Measurements from ENCODE around the gene C16orf95.

DNA sequence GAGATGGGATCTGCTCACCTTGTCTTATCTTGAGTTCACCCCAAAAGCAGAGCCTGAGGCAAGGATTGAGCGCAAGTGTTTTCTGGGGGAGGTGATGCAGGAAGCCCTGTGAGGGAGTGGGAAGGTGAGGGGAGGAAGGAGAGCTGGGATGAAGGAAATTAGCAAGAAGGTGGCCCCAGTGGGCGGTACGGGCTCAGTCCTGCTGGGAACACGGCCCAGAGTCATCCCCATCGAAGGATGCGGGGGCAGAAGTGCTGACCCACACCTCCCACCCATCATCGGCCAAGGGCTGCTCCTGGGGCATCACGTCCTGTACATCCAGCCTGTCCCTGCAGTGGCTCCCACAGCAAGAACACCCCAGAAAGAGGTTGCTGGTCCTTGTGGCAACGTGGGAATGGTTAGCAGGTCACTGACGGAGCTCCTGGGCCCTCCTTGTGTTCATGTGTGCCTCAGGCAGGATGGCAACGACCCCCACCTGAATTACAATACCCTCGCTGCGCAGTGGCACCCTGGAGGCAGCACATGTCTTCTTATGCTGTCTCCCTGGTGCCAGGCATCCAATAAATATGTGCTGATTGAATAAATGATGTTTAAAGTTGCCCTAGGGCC lies 18.2 kb downstream of the C16orf95 start:
- no peak for TF ChIP-seq POLR2A (IDR thresholded peaks at IDR 0.05)
- TF ChIP-seq CTCF (IDR thresholded peaks at IDR 0.05): no peak
